ENCODE results near the gene ERBB2.
A peak's percentile ranks its signal among the peaks of the same experiment; 100 is the strongest.

ERBB2 gene

DNA sequence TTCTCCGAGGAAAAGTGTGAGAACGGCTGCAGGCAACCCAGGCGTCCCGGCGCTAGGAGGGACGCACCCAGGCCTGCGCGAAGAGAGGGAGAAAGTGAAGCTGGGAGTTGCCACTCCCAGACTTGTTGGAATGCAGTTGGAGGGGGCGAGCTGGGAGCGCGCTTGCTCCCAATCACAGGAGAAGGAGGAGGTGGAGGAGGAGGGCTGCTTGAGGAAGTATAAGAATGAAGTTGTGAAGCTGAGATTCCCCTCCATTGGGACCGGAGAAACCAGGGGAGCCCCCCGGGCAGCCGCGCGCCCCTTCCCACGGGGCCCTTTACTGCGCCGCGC is at the start of gene ERBB2:
Gene ERBB2 (plus strand): TSS at position 247 of the 330 bp plus-strand sequence. CDS start 175 bp downstream, outside the sequence.
- H3K9me3 ChIP-seq (ENCODE audit: insufficient read depth, low read depth, low read length), result no peaks in the 10 kb centered on the region
- H3K4me3 ChIP-seq (ENCODE audit: low read length), result peak within 1 kb of the TSS; percentile 97
- peak within 1 kb of the TSS; percentile 91; the same call in 1 of the 2 replicates for H3K9ac ChIP-seq (ENCODE audit: low read depth, low read length)
- H3K4me1 ChIP-seq (ENCODE audit: insufficient read depth, low read length), result peaks cover 45% of the 10 kb centered on the region
- H3K27me3 ChIP-seq (ENCODE audit: insufficient read depth, low read length), result no peaks in the 10 kb centered on the region
- H3K36me3 ChIP-seq (ENCODE audit: insufficient read depth, low read depth, low read length), result peaks cover 31% of the 10 kb centered on the region; the same call in 1 of the 2 replicates
- peak within 1 kb of the TSS; percentile 88 for H3K27ac ChIP-seq (ENCODE audit: low read length)

DNA sequence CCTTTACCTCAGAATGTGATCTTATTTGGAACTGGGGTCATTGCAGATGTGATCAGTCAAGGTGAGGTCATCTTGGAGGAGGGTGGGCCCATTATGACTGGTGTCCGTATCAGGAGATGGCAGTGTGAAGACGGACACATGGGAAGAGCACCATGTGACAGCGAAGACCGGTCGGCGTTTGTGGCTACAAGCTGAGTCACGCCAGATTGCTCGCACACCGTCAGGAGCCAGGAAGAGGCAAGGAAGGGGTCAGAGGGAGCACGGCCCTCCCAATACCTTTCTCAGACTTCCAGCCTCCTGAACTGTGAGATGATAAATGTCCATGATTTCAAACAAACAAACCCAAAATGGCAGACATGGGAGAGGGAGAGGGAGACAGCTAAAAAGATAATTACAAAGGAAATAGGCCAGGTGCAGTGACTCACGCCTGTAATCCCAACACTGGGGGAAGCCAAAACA is 49.7 kb upstream of the ERBB2 start:
- H3K4me3 ChIP-seq (ENCODE audit: low read length), result no peak overlapping the region
- H3K4me1 ChIP-seq (ENCODE audit: insufficient read depth, low read length), result peaks cover 14% of the 10 kb centered on the region; the same call in 1 of the 2 replicates
- H3K9me3 ChIP-seq (ENCODE audit: insufficient read depth, low read depth, low read length), result no peaks in the 10 kb centered on the region
- H3K36me3 ChIP-seq (ENCODE audit: insufficient read depth, low read depth, low read length), result peaks cover 5% of the 10 kb centered on the region; the same call in 1 of the 2 replicates
- no peak overlapping the region for H3K9ac ChIP-seq (ENCODE audit: low read depth, low read length)
- H3K27ac ChIP-seq (ENCODE audit: low read length), result no peak overlapping the region
- H3K27me3 ChIP-seq (ENCODE audit: insufficient read depth, low read length), result no peaks in the 10 kb centered on the region

DNA sequence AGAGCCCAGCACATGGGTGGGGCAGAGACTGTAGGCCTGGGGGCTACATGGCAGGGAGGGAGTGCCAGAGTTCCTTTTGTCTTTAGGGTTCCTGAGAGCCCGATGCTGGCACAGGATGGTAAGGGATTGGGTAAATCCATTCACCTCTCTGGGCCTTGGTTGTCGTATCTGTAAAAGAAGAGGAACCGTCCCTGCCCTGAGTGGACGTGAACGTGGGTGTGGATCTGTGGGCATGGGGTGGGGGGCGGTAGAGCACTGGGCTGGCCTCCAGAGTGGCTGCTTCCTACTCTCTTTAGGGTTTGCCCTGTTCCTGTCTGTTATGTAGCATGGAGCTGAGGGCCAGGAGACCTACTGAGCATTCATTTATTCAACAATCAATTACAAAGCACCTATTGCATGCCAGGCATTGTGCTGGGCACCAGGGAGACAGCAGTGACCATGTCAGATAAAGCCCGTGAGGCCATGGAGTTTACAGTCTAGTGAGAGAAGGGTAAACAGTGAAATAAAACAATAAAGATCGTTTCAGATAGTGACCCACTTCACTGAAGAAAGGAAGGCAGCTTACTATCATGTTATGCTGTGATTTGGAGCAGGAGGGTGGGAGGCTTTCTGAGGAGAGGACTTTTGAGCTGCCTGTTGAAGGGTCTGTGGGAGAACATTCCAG is 47.8 kb upstream of the ERBB2 start:
- Histone ChIP-seq H3K9ac (ENCODE audit: low read depth, low read length) (peak overlapping the region; percentile 19; the same call in 1 of the 2 replicates), H3K4me3 (ENCODE audit: low read length) (no peak overlapping the region), H3K9me3 (ENCODE audit: insufficient read depth, low read depth, low read length) (no peaks in the 10 kb centered on the region), H3K27ac (ENCODE audit: low read length) (peak overlapping the region; percentile 16), H3K27me3 (ENCODE audit: insufficient read depth, low read length) (no peaks in the 10 kb centered on the region), H3K36me3 (ENCODE audit: insufficient read depth, low read depth, low read length) (peaks cover 9% of the 10 kb centered on the region; the same call in 1 of the 2 replicates), H3K4me1 (ENCODE audit: insufficient read depth, low read length) (peaks cover 9% of the 10 kb centered on the region; the same call in 1 of the 2 replicates)

DNA sequence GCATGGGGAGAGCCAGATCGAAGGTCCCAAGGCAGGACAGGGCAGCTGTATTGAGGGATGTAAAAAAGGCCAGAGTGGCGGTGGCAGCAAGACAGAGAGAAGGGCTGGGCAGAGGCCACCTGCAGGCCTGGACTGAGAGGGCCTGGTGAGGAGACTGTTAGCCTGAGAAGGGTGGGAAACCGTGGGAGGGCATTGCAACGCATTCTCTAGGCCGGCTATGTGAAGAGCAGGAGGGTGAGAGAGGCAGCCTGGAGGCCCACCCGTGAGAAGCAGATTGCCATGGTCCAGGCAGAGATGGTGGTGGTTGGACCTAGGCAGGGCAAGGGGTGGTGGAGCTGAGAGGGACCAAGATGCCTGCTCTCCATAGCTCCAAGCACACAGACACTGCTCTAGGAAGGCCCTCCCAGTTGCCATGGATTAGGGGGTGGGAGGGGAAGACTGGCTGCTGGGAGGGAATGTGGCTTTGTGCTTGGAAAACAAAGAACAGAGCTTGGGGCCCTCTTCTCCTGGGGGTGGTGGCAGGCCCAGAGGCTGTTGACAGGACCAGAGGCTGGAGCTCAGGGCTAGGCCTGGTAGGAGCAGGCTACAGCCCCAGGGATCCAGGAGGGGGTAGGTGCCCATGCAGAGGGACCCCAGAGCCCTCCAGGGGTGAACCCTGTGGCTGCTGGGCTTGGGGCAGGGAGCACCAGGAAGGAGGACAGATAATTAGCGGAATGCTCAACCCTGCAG is 47.1 kb upstream of the ERBB2 start:
- Histone ChIP-seq H3K36me3 (ENCODE audit: insufficient read depth, low read depth, low read length) (peaks cover 9% of the 10 kb centered on the region; the same call in 1 of the 2 replicates), H3K4me1 (ENCODE audit: insufficient read depth, low read length) (peaks cover 9% of the 10 kb centered on the region; the same call in 1 of the 2 replicates), H3K4me3 (ENCODE audit: low read length) (0 out of 2 replicates have a peak overlapping the region, but pooled peaks have one; percentile 17), H3K9me3 (ENCODE audit: insufficient read depth, low read depth, low read length) (no peaks in the 10 kb centered on the region), H3K27me3 (ENCODE audit: insufficient read depth, low read length) (no peaks in the 10 kb centered on the region), H3K27ac (ENCODE audit: low read length) (peak overlapping the region; percentile 16), H3K9ac (ENCODE audit: low read depth, low read length) (peak overlapping the region; percentile 19; the same call in 1 of the 2 replicates)

DNA sequence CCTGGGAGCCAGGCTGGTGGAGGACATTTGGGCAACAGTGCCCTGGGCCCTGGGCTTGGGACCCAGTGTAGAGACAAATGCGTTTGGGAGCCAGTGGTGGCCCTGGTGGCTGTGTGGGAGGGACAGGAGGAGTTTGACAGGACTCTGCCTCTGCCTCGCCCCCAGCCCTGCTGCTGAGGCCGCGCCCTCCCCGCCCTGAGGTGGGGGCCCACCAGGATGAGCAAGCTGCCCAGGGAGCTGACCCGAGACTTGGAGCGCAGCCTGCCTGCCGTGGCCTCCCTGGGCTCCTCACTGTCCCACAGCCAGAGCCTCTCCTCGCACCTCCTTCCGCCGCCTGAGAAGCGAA is 46.6 kb upstream of the ERBB2 start:
- H3K4me1 ChIP-seq (ENCODE audit: insufficient read depth, low read length), result peaks cover 9% of the 10 kb centered on the region; the same call in 1 of the 2 replicates
- H3K27ac ChIP-seq (ENCODE audit: low read length), result peak overlapping the region; percentile 16
- H3K27me3 ChIP-seq (ENCODE audit: insufficient read depth, low read length), result no peaks in the 10 kb centered on the region
- H3K9ac ChIP-seq (ENCODE audit: low read depth, low read length), result peak overlapping the region; percentile 19; the same call in 1 of the 2 replicates
- peaks cover 11% of the 10 kb centered on the region; the same call in 1 of the 2 replicates for H3K36me3 ChIP-seq (ENCODE audit: insufficient read depth, low read depth, low read length)
- 0 out of 2 replicates have a peak overlapping the region, but pooled peaks have one; percentile 17 for H3K4me3 ChIP-seq (ENCODE audit: low read length)
- no peaks in the 10 kb centered on the region for H3K9me3 ChIP-seq (ENCODE audit: insufficient read depth, low read depth, low read length)

DNA sequence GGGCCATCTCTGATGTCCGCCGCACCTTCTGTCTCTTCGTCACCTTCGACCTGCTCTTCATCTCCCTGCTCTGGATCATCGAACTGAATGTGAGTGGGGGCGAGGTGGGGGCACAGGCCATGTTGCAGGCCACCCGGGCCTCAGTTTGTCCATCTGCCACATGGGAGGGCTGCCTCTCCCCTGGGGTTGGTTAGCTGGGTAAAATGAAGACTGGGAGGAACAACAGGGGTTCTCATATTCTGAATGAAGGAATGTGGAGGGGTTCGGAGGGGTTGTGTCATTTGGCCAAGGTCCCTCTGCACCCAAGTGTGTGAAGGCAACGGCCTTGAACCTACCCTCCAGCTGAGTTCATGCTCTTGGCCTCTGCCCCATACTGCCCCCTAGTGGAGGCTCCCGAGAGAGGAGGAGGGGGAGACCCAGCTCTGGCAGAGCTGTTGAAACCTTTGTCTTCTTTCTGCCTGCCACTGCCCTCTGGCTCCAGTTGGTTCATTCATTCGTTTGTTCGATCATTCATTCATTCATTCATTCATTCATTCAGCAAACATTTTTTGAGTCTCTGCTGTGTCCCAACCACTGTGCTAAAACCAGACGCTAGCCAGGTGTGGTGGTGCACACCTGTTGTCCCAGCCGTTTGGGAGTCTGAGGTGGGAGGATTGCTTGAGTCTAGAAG is 46.1 kb upstream of the ERBB2 start:
- H3K27ac ChIP-seq (ENCODE audit: low read length), result no peak overlapping the region
- no peaks in the 10 kb centered on the region for H3K27me3 ChIP-seq (ENCODE audit: insufficient read depth, low read length)
- no peak overlapping the region for H3K4me3 ChIP-seq (ENCODE audit: low read length)
- H3K4me1 ChIP-seq (ENCODE audit: insufficient read depth, low read length), result peaks cover 9% of the 10 kb centered on the region; the same call in 1 of the 2 replicates
- H3K36me3 ChIP-seq (ENCODE audit: insufficient read depth, low read depth, low read length), result peaks cover 17% of the 10 kb centered on the region; the same call in 1 of the 2 replicates
- H3K9me3 ChIP-seq (ENCODE audit: insufficient read depth, low read depth, low read length), result no peaks in the 10 kb centered on the region
- H3K9ac ChIP-seq (ENCODE audit: low read depth, low read length), result 0 out of 2 replicates have a peak overlapping the region, but pooled peaks have one; percentile 19

DNA sequence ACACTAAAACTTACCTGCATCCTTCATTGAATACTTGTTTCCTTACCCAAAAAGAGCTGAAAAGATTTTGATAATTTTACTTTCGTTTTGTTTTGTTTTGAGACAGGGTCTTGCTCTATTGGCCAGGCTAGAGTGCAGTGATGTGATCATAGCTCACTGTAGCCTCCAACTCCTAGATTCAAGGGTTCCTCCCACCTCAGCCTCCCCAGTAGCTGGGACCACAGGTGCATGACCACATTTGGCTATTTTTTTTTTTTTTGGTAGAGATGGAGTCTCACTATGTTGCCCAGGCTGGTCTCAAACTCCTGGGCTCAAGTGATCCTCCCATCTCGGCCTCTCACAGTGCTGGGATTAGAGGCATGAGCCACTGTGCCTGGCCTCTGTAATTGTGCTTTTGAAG is 44.8 kb upstream of the ERBB2 start:
- Histone ChIP-seq H3K4me3 (ENCODE audit: low read length) (no peak overlapping the region), H3K9me3 (ENCODE audit: insufficient read depth, low read depth, low read length) (no peaks in the 10 kb centered on the region), H3K4me1 (ENCODE audit: insufficient read depth, low read length) (peaks cover 9% of the 10 kb centered on the region; the same call in 1 of the 2 replicates), H3K36me3 (ENCODE audit: insufficient read depth, low read depth, low read length) (peaks cover 23% of the 10 kb centered on the region; the same call in 1 of the 2 replicates), H3K9ac (ENCODE audit: low read depth, low read length) (no peak overlapping the region), H3K27me3 (ENCODE audit: insufficient read depth, low read length) (no peaks in the 10 kb centered on the region), H3K27ac (ENCODE audit: low read length) (no peak overlapping the region)

DNA sequence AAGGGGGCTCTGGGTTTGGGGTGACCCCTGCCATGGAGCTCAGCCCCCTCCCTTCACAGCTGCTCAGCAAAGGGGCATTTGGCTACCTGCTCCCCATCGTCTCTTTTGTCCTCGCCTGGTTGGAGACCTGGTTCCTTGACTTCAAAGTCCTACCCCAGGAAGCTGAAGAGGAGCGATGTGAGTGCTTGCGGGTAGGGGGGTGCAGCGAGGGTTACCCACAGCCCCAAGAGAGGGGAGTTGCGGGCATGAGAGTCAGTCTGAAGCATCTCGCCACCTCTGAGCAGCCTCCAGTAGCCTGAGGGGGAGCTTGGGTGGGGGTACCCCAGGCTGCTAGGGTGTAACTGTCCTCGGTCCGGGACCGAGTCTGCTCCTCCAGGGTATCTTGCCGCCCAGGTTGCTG is 41.5 kb upstream of the ERBB2 start:
- Histone ChIP-seq H3K9ac (ENCODE audit: low read depth, low read length) (no peak overlapping the region), H3K9me3 (ENCODE audit: insufficient read depth, low read depth, low read length) (no peaks in the 10 kb centered on the region), H3K4me1 (ENCODE audit: insufficient read depth, low read length) (no peaks in the 10 kb centered on the region; the same call in 1 of the 2 replicates), H3K36me3 (ENCODE audit: insufficient read depth, low read depth, low read length) (peaks cover 35% of the 10 kb centered on the region; the same call in 1 of the 2 replicates), H3K27me3 (ENCODE audit: insufficient read depth, low read length) (no peaks in the 10 kb centered on the region), H3K27ac (ENCODE audit: low read length) (no peak overlapping the region), H3K4me3 (ENCODE audit: low read length) (no peak overlapping the region)

DNA sequence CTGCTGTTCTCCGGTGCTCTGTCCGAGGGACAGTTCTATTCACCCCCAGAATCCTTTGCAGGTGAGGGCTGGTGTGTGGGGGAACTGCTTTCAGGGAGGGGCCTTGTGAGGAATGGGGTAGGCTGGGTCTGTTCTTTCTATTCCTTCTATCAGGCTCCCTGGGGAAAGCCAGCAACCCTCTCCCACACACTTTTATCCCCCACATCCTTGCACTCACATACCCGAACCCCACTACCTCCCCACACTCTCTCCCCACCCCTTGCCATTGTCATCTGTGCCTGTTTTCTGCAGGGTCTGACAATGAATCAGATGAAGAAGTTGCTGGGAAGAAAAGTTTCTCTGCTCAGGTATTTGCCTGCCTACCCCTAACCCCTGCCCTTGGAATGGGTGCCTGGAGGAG is 41.1 kb upstream of the ERBB2 start:
- no peaks in the 10 kb centered on the region for H3K27me3 ChIP-seq (ENCODE audit: insufficient read depth, low read length)
- no peaks in the 10 kb centered on the region for H3K9me3 ChIP-seq (ENCODE audit: insufficient read depth, low read depth, low read length)
- no peak overlapping the region for H3K4me3 ChIP-seq (ENCODE audit: low read length)
- H3K36me3 ChIP-seq (ENCODE audit: insufficient read depth, low read depth, low read length), result peaks cover 35% of the 10 kb centered on the region; the same call in 1 of the 2 replicates
- H3K9ac ChIP-seq (ENCODE audit: low read depth, low read length), result no peak overlapping the region
- H3K4me1 ChIP-seq (ENCODE audit: insufficient read depth, low read length), result no peaks in the 10 kb centered on the region; the same call in 1 of the 2 replicates
- no peak overlapping the region for H3K27ac ChIP-seq (ENCODE audit: low read length)

DNA sequence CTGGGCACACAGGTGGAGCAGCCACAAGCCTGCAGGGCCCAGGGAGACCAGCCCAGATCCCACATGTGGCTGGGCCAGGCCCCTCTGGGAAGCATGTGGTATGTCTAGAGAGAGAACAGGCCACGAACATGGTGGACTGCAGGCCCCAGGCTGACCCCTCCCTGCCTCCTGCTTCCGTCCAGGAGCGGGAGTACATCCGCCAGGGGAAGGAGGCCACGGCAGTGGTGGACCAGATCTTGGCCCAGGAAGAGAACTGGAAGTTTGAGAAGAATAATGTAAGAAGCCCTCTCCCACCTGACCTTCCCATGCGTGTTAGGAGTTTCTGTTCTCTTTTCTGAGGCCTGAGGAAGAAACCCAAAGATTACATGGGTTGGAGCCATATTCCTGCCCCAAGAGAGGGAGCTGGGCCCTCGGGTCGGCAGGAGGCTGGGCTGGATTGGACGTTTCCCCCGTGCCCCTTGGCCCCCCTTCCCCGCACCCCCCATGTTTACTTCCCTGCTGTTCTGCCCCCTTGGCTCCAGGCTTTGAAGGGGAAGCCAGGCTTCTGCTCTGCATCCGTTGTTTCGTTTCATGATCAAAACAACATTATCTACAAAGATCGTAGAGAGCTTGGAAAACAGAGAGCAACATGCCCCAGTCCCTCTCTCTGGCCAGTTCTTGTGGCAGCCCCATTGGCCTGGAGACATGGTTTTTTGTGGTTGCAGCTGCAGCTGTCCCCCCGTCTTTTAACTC is 40.4 kb upstream of the ERBB2 start:
- Histone ChIP-seq H3K9ac (ENCODE audit: low read depth, low read length) (no peak overlapping the region), H3K27ac (ENCODE audit: low read length) (no peak overlapping the region), H3K9me3 (ENCODE audit: insufficient read depth, low read depth, low read length) (no peaks in the 10 kb centered on the region), H3K4me1 (ENCODE audit: insufficient read depth, low read length) (peaks cover 5% of the 10 kb centered on the region), H3K4me3 (ENCODE audit: low read length) (no peak overlapping the region), H3K27me3 (ENCODE audit: insufficient read depth, low read length) (no peaks in the 10 kb centered on the region), H3K36me3 (ENCODE audit: insufficient read depth, low read depth, low read length) (peaks cover 34% of the 10 kb centered on the region; the same call in 1 of the 2 replicates)

DNA sequence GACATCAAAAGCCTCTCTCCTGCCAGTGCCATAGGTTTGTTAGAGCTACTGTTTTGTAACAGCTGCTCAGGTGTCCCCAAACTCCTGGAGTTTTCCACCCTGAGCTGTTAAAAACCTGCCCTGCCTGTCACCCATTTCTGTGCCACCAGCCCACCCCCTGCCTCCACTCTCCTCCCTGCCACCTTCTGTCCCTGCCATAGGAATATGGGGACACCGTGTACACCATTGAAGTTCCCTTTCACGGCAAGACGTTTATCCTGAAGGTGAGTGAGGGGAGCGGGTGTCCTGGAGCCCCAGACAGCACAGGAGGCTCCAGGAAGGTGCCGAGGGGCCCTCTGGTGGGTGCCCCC is 39.9 kb upstream of the ERBB2 start:
- Histone ChIP-seq H3K27me3 (ENCODE audit: insufficient read depth, low read length) (no peaks in the 10 kb centered on the region), H3K4me3 (ENCODE audit: low read length) (no peak overlapping the region), H3K4me1 (ENCODE audit: insufficient read depth, low read length) (peaks cover 7% of the 10 kb centered on the region), H3K36me3 (ENCODE audit: insufficient read depth, low read depth, low read length) (peaks cover 30% of the 10 kb centered on the region; the same call in 1 of the 2 replicates), H3K27ac (ENCODE audit: low read length) (no peak overlapping the region), H3K9ac (ENCODE audit: low read depth, low read length) (no peak overlapping the region), H3K9me3 (ENCODE audit: insufficient read depth, low read depth, low read length) (no peaks in the 10 kb centered on the region)

All from iPS-20b (cell line).